ENCODE results near the gene C1orf21.

GRCh38 chr1:184367427-184368038, 19.3 kb upstream of the C1orf21 start:
- no peak for TF ChIP-seq CTCF (IDR thresholded peaks at IDR 0.05)
- TF ChIP-seq EP300 (IDR thresholded peaks at IDR 0.05): no peak
